RCC 7860 (cell line): ENCODE results near the gene HELZ2.
A peak's percentile ranks its signal among the peaks of the same experiment; 100 is the strongest.

Experiments
- DNase-seq: peaks from one replicate; pipeline ENCODE4 v3.0.0-alpha.2; 2015; ENCODE audit warnings: low spot score
- FAIRE-seq: peaks from 2 replicates; lab custom pipeline; 2012; peaks lifted over from hg19 to GRCh38; lab: Jason Lieb, UNC

Gene HELZ2

DNA sequence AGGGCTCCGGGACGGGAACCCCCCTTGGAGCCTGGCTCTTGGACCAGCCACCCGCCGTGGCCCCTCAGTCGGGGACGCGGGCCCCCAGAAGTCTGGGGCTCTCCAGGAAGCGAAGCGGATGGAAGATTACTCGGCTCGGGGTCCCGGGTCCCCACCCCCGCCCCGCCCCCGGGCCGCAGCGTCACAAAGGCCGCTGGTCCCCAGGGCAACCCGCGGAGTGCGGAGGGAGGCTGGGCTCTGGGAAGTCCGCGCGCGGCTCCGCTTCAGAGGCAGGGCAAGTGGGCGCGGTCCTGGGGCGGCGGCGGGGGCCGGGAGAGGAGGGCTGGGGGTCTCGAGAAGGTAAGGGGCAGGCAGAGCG, 20.1 kb downstream of the HELZ2 start, which contains the start of gene FNDC11:
Gene FNDC11, plus strand, starts transcription at position 227 of the 358 bp plus-strand sequence. CDS start 1,505 bp downstream, outside the sequence.
- FAIRE-seq (no peak), DNase-seq (no peak)

DNA sequence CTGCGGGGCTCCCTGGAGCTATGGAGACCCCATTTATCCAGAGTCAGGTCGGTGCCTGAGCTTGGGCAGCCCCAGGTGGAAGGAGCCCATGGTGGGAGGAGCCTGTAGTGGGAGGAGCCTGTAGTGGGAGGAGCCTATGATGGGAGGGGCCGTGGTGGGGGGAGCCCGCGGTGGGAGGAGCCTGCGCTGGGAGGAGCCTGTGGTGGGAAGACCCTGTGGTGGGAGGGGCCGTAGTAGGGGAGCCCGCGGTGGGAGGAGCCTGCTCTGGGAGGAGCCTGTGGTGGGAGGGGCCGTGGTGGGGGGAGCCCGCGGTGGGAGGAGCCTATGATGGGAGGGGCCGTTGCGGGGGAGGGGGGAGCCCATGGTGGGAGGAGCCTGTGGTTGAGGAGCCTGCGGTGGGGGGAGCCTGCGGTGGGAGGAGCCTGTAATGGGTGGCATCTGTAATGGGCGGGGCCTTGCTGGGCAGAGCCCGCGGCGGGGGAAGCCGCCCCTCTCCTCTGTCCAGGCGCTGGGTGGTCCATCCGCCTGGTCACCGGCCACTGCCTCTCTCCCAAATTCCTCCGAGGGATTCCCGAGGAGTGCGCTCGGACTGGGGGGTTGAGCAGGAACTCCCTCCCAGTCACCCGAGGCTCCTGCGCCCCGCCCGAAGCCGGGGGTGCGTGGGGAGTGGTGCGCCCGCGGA, 20.6 kb downstream of the HELZ2 start:
- peak; percentile 21 for DNase-seq
- no peak for FAIRE-seq

DNA sequence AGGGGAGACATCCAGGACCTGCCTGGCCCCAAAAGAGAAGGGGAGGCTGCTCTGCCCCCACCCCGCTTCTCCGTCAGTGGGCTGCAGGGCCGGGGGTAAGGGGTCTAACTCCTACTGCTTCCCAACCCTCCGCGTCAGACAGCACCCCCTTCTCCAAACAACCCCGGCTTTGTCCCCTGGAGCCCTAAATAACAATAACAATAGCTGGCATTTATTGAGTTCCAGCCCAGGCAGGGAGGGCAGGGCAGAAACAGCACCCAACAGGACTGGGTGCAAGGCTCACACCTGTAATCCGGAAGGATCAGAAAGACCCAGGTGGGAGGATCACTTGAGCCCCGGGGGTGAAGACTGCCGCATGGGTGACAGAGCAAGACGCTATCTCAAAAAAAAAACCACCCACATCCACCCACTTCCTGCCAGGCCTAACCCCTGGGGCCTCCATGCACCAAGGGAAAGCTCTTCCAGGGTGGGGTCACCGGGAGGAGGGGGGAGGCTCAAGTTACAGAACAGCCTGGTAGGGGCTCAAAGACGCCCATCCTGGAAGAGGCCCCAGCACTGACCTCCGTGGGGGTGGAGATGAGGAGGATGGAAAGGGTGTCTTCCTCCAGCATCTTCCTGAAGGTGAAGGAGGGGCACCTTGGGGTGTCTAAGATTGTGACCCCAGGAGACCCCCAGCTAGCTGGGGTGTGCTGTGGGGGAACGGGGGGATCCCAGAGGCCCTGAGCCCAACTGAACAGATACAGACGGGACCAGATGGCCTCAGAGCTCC, 21.4 kb downstream of the HELZ2 start:
- FAIRE-seq (no peak), DNase-seq (no peak)

- FAIRE-seq (no peak), DNase-seq (no peak)
Observed at GRCh38 chr20:63551068-63551467, 23.0 kb downstream of the HELZ2 start.

- FAIRE-seq (no peak), DNase-seq (no peak)
Observed at GRCh38 chr20:63549679-63550282, 24.3 kb downstream of the HELZ2 start.

DNA sequence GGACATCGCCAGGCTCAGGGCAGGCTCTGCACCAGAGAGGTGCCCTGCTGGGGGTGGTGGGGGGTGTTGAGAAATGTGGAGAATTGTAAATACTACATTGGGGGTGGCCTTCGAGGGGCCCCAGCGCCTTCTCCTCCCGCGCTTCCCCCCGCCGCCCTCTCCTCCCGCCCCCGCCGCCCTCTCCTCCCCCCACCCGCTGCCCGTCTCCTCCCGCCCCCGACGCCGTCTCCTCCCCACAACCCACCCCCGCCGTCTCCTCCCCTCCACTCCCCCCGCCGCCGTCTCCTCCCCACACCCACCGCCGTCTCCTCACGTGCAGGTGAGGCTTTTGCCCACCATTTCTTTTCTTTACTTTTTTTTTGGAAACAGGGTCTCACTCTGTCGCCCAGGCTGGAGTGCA, 25.0 kb downstream of the HELZ2 start:
- FAIRE-seq (no peak), DNase-seq (no peak)

- DNase-seq, result no peak
- no peak for FAIRE-seq
Observed at GRCh38 chr20:63548542-63548941, 25.5 kb downstream of the HELZ2 start.

- no peak for FAIRE-seq
- DNase-seq, result no peak
Observed at GRCh38 chr20:63547725-63548480, 26.1 kb downstream of the HELZ2 start, which contains the start of gene SRMS. Gene SRMS (minus strand): TSS chr20:63547749. CDS start chr20:63547463, 286 bp downstream.

- no peak for FAIRE-seq
- DNase-seq, result no peak
Observed at GRCh38 chr20:63546956-63547724, 26.9 kb downstream of the HELZ2 start.

DNA sequence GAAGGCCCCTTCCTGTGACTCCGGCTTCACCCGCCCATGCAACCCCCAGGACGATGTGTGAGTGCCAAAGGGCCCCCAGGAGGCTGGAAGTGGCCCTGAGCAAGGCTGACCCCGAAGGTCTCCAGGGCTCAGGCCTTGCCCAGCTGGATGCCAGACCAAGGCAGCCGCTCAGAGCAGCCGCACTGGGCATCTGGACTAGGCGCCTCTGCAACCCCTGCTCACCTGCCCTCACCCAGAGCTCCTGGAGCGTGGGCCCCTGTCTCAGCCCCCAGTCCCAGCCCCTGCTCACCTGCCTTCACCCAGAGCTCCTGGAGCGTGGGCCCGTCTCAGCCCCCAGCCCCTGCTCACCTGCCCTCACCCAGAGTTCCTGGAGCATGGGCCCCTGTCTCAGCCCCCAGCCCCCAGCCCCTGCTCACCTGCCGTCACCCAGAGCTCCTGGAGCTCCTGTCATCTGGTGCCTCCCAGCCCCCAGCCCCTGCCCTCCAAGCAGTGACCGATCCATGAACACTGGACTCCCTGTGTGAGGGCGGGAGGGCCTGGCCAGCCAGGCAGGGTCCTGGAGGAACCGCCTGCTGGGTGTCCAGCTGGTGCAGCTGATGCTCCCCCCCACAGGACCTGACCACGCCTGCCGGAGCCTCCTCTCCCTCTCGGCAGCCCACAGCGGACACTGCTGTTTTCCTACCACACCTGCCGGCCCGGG, 27.6 kb downstream of the HELZ2 start:
- DNase-seq (no peak), FAIRE-seq (no peak)

DNA sequence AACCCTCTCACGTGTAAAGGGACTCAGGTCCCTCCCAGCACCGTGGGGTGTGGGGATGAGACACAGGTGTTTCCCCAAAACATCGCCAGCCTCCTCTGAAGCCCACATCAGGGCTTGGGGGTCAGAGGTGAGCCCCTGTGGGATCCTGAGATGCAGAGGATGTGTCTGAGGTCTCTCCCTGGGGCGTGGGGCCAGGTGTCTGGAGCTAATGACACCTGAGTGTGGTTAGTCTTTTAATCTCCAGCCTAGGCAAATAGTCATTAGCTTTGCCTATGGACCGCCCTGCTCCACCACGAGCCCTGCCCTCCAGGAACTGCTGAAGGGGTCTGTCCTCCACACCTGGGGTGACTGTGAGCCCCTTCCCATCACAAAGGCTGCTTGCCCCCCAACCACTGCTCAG, 28.2 kb downstream of the HELZ2 start:
- DNase-seq, result no peak
- FAIRE-seq, result no peak

DNA sequence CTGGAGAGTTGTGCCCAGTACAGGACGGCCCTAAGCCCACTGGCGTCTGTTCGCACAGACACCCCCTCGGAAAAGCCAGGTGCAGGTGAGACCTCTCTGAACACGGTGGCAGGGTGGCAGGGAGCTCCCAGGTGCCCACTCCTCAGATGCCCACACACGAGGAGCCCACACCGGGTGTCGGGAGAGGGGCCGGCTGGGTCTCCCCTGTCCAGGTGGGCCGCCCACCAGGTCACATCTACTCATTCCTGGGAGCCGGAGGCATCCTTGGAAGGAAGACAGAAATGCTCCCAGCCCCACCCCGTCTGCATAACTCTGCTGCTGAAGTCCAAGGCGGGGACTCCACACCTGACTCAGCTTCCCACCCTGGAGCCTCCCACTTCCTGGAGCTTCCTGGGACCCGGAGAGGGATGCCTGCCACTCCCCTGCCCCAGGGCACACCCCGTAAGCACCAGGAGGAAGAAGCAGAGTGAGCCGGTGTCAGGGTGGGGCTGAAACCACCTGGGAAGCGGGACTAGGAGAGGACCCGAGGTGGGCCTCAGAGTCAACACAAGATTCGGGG, 29.0 kb downstream of the HELZ2 start:
- DNase-seq (peak; percentile 55), FAIRE-seq (no peak)

DNA sequence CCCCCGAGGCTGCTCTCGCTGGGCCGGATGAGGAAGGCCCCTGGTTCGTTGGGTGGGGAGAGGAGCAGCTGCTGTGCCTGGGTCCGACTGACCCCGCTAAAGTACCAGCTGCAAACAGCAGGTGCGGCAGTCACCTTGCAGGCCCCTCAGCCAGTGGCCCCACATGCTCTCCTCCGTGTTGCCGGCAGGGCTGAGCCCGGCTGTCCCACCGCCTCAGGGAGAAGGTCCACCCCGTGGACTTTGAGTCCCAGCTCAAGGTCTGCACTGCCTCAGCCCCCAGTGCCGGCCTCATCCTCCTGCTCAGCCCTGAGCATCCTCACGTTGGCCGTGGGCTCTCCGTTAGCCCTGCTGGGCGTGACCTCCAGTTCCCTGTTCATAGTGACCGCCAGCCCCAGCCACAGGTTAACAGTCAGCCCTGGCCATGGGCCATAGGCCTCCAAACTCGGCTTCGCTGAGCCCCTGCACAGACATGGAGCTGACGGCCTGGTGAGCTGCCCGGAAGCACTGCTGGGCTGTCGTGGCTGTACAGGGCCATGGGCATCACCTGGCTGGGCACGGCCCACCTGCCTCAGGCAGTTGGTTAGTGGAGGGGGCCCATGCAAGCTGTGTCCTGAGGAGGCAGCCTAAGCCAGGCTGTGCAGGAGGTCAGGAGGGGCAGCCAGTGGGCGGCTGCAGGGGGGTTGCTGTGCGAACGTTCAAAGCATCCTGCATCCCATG, 29.6 kb downstream of the HELZ2 start:
- FAIRE-seq (no peak), DNase-seq (no peak)

GRCh38 chr20:63543733-63544132, 30.3 kb downstream of the HELZ2 start:
- DNase-seq, result no peak
- FAIRE-seq, result no peak

GRCh38 chr20:63543131-63543530, 30.9 kb downstream of the HELZ2 start:
- FAIRE-seq (no peak), DNase-seq (no peak)

GRCh38 chr20:63542696-63543095, 31.3 kb downstream of the HELZ2 start:
- FAIRE-seq (no peak), DNase-seq (no peak)

- no peak for FAIRE-seq
Observed at GRCh38 chr20:63542031-63542559, 31.9 kb downstream of the HELZ2 start.

GRCh38 chr20:63541371-63541770, 32.7 kb downstream of the HELZ2 start:
- no peak for FAIRE-seq
- DNase-seq, result no peak

More at GRCh38 chr20:63542031-63542559, 31.9 kb downstream of the HELZ2 start:
- DNase-seq, result no peak
